RWPE1 (cell line): Measurements from ENCODE around the gene LRCOL1.

ENCODE experiments used
- CTCF ChIA-PET: fragments of 350-600 bp; sonication (Branson Sonifier 250); formaldehyde crosslinking; extraction: SDS; loops from one replicate; lab custom pipeline; 2021; lab: Yijun Ruan, JAX
- POLR2A ChIA-PET: fragments of 400-600 bp; formaldehyde crosslinking; extraction: SDS; loops from one replicate; lab custom pipeline; 2020; ENCODE audit warnings: antibody characterized with exemption; ENCODE audit not compliant: low non-redundant PET; lab: Yijun Ruan, JAX
- DNase-seq: peaks from one replicate; pipeline ENCODE4 v3.0.0; 2012; ENCODE audit warnings: low spot score
- H3K27ac ChIP-seq: fragments of 450-650 bp; 2 replicates; pipeline ENCODE4 v1.5.1; 2017
- TF ChIP-seq, protein P1 (sequence below): fragments of 450-650 bp; conservative IDR thresholded peaks from 2 replicates; pipeline ENCODE4 v1.5.1; 2017; ENCODE audit warnings: low read depth, mild to moderate bottlenecking

LRCOL1 gene

DNA sequence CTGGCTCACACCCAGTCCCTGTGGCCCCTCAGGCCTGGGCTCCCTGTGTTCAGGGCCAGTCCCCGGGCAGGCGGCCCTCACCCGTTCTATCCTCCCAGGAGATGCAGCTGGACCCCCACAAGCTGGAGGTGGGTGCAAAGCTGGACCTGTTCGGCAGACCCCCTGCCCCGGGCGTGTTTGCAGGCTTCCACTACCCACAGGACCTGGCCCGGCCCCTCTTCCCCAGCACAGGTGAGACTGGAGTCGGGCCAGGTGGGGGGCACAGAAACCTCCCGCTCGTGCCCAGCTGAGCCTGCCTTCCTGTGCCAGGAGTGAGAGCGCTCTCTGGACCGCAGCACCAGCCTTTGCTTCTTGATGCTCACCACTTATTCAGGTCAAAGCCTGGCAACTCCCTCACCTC is 33.7 kb downstream of the LRCOL1 start:
- no peak for DNase-seq
- POLR2A ChIA-PET = no interaction called here
- CTCF ChIA-PET = no interaction called here
- 0 out of 2 replicates have a peak overlapping the region, but pooled peaks have one; percentile 5 for H3K27ac ChIP-seq
- TF ChIP-seq, protein P1, sequence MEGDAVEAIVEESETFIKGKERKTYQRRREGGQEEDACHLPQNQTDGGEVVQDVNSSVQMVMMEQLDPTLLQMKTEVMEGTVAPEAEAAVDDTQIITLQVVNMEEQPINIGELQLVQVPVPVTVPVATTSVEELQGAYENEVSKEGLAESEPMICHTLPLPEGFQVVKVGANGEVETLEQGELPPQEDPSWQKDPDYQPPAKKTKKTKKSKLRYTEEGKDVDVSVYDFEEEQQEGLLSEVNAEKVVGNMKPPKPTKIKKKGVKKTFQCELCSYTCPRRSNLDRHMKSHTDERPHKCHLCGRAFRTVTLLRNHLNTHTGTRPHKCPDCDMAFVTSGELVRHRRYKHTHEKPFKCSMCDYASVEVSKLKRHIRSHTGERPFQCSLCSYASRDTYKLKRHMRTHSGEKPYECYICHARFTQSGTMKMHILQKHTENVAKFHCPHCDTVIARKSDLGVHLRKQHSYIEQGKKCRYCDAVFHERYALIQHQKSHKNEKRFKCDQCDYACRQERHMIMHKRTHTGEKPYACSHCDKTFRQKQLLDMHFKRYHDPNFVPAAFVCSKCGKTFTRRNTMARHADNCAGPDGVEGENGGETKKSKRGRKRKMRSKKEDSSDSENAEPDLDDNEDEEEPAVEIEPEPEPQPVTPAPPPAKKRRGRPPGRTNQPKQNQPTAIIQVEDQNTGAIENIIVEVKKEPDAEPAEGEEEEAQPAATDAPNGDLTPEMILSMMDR = no peak

GRCh38 chr12:132575661-132576060 is 34.7 kb downstream of the LRCOL1 start:
- TF ChIP-seq, protein P1 = no peak
- no peak for DNase-seq
- ChIA-PET CTCF (no interaction called here), POLR2A (no interaction called here)
- 0 out of 2 replicates have a peak overlapping the region, but pooled peaks have one; percentile 25 for H3K27ac ChIP-seq

DNA sequence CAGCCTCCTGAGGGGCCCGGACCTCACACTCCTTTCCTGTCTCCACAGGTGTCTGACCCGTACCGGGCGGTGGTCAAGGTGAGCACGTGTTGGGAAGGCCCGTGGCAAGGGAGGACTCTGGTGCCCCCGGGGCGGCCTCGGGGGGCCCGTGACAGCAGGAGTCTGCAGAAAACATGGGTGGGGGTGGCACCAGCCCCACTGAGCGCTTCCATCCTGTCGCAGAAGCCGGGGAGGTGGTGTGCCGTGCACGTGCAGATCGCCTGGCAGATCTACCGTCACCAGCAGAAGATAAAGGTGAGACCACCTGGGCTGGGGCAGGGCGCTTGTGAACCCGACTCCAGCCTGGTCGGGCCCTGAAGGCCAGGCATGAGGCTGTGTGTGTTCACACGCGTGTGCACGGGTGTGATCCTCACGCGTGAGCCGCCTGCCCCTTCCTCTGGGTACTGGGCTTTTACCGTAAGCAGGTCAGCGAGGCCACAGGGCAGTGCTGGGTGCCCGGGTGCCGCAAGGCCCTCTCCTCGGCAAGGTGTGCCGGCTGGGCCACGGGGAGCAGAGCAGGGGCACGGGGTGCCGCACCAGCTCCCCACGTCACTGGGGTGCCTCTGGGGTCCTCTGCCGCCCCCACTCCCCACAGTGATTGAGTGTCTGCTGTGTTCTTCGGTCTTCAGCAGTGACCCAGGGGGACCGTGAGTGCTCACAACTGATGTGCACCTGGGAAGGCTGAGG is 35.9 kb downstream of the LRCOL1 start:
- no peak overlapping the region for H3K27ac ChIP-seq
- ChIA-PET CTCF (no interaction called here), POLR2A (no interaction called here)
- no peak for DNase-seq
- TF ChIP-seq, protein P1 = no peak

DNA sequence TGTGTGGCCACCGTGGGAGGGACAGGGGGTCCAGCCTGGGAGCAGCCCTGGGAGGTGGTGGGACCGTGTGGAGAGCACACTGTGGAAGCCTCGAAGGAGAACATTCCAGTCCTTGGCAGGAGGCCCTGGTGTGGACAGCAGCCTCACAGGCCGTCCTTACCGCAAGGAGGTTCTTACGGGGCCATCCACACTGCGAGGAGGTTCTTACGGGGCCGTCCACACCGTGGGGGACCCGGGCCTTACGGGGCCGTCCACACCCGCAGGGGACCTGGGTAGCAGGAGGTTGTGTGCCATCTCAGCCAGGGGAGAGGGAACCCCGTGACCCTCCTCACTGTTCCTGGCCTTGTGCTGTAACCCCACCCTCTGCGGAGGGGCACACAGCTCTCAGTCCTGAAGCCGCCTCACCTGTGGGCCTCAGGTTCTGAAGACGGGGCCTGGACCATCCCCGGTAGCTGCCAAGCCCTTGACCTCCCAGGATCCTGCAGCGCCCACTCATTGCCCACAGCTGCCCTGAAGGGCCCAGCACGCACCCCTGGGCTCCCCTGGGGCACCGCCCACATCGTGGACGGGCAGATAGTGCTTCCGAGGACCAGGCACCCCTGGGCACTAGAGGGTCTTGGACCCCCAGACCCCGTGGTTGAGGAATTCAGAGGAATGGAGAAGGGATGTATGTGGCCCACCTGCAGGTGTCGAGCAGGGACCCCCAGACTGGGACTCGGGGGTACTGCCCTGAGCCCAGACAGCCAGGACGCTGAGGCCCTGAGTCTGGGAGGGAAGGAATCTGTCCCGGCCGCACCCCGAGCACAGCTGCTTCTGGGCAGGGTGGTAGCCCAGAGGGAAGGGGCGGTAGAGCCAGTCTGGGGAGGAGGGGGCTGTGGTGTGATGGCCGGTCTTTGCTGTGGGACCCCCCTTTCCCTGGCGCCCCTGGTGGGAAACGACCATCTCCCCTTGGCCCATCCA is 37.3 kb downstream of the LRCOL1 start:
- TF ChIP-seq, protein P1 = no peak
- ChIA-PET CTCF (no interaction called here), POLR2A (no interaction called here)
- no peak overlapping the region for H3K27ac ChIP-seq
- no peak for DNase-seq

GRCh38 chr12:132572106-132572505 is 38.3 kb downstream of the LRCOL1 start:
- ChIA-PET POLR2A (no interaction called here), CTCF (no interaction called here)
- no peak overlapping the region for H3K27ac ChIP-seq
- TF ChIP-seq, protein P1 = no peak
- no peak for DNase-seq

DNA sequence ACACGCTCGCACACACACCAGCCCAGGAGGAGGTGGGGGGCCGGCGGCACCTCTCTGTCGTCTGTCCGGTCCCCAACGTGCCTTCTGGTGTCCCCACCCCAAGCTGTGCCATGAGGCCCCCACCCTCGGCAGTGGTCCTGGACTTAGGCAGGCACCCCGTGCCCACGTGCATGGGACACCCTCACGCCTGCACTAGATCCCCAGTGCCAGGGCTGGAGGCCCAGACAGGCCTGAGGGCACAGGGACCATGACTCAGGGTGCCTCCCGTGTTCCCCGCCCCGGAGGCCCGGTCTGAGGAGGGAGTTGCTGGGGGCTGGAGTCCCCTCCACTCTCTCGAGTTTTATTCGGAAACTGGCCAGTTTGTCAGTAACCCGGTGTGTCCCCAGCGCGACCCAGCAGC is 38.8 kb downstream of the LRCOL1 start:
- TF ChIP-seq, protein P1 = no peak
- DNase-seq = no peak
- ChIA-PET POLR2A (no interaction called here), CTCF (no interaction called here)
- no peak overlapping the region for H3K27ac ChIP-seq
